ENCODE data around the gene PHF23.

PHF23 gene

DNA sequence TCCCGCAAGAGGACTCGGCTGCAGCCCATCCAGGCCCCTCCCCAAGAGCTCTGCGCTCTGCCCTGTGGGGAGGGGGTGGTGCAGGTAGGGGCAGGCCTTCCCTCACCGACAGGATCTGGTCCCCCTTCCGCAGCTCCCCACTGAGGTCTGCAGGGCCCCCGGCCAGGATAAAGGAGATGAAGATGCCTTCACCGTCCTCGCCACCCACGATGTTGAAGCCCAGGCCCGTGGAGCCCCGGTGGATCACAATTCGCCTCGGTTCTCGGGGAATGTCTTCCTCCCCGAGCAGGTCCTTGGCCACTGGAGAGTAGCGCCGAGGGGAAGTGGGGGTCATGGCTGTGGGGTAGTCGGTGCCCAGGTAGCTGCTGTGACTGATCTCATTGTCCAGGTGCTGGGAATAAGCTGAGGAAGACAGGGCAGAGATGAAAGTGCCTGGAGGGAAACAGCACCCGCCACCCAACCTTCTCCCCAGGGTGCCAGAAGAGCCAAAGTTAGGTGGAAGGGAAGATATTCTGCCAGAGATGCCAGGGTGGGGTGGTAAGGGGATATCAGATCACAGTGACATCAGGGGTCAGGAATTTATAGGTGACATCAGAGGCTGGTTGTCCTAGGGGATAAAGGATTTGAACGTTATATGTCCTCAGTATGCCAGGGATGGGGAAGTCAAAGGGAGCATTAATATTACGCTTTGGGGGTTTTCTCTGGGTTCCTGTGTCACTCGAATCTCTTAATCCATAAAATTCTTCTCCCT lies 42.4 kb downstream of the PHF23 start:
- no peak for DNase-seq

DNA sequence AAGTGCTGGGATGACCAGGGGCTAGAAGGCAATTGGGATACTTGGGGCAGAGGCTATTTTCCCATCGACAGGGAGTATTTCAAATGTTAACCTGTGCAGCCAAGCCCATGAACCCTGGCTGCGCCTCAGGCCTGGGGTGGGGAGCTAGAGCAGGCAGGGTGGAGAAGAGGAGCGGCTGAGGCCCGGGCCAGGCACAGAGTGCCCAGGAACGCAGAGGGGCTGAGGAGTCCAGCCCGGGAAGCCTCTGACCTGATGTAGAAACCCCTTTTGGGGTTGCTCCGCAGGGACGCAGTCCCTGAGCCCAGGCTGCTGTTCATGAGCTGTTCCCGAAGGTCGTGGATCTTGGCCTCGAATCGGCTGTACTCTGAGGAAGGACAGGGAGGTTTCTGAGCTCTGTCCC lies 43.3 kb downstream of the PHF23 start:
- DNase-seq, result no peak

DNA sequence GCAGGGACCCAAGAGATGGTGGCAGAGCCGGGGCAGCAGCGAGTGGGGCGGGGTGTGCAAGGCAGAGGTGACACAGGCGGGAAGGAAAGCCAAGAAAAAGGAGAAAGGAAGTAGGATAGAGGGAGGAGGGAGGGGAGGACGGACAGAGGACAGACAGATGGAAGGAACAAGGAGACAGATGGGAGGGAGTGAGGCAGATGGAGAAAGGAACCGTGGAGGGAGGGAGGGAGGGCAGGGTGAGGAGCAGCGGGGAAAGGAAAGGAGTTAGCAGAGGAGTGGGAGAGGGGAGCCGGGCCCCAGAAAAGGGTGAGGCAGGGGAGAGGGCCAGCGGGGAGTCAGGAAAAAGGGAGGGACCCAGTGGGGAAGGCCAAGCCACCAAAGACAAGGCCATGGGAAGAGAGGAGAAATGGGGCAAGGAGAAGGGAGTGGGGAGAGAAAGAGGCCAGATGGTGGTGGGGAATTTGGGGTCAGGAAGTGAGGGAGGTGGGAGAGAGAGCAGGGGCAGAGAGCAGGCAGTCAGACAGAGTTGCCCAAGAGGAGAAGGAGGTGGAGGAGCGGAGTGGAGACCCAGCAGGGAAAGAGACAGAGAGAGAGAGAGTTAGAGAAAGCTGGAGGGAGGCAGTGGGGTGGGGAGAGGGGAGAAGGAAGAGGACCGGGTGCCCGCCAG lies 46.9 kb downstream of the PHF23 start:
- no peak for DNase-seq

DNA sequence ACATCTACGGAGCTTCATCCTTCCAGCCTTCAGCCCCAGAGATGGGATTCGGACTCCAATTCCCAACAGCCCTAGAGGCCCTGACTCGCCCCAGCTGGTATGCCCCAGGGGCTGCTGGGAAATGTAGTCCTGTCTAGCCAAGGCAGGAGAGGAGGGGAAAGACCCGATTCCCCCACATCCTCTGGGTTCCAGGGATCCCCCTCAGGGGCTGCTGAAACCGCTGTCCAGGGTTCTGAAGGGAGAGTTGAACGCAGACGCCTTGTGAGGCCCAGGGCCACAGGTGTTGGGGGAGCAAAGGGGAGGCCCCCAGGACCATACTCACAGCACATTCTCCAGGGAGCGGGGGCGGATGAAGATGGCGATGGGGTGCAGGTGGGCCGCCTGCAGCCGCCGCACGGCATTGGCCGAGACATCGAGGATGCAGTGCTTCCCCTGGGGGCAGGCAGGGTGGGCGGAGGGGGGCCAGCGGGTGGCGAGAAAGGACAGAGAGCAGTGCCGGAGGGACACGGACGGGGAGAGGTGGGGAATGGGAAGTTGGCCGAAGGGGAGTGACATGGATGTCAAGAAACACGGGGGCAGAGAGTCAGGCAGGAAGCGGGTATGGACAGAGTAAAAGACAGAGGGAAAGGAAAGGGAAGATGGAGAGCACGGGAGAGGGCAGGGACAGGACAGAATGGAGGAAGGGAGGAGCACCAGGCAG lies 47.5 kb downstream of the PHF23 start:
- peak in 1 of 2 experiments; percentile 18 for DNase-seq

DNA sequence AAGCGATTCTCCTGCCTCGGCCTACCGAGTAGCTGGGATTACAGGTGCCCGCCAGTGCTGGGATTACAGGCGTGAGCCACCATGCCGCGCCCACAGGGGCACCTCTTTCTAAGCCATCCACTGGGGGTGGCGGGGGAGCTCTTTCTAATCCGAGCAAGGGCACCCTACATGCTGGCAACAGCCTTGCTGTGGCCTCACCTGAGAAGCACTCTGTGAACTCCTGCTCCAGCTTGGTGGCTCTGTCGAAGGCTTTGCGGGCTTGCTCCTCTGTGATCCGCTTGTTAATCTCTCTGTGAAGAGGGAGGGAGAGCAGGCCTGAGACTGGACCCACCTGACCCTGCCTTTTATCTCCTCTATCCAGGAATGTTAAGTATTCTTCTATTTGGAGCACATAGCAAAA lies 48.2 kb downstream of the PHF23 start:
- no peak for DNase-seq

DNA sequence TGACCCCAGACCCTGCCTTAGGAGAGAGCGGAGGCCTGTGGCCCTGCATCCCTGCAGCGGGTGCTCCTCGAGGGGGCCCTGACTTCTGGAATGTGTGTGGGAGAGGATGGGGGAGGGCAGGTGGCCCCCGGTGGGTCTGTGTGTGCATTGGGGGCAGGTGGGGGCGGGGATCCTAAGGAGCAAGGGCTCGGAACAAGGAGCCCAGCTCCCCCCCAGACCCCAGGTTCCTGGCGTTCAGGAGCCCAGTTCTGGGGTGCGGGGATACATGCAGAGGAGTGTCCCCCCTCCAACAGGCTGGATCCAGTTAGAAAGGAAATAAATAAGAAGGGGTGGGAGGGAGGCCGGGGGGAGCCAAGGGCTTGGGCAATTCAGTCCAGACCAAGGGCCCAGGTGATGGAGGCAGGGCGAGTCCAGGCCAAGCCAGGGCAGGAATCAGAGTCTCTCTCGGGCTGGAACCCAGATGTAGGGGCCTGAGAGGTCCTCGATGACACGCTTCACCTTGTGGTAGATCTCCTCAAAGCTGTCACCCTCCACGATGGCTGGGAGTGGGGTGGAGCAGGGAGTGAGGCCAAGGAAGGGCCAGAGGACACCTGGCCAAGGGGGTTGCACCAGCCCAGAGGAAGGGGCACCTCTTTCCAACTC lies 48.9 kb downstream of the PHF23 start:
- no peak for DNase-seq

DNA sequence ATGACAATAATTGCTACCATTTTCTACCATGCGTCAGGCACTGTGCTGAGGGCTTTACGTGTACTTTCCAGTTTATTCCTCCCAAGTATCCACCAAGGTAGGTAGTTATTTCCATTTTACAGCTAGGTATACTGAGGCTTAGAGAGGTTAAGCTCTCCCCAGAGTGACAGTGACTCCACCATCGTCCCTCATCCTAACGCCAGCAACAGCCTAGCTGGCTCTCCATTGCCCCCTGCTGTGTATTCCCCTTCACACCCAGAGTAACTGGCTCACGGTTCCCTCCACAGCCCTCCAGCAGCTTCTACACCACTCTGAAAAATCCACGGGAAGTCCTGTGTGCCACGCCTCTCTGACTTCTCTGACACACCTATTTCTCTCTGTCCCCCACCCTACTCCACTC lies 53.0 kb downstream of the PHF23 start:
- DNase-seq, result no peak

Measured in activated CD4-positive, alpha-beta T cell treated with anti-CD3 and anti-CD28 coated beads, Interleukin-2, amount 50 U/mL, for 4 hours (primary cell).